RWPE2 (cell line): Measurements from ENCODE around the gene TMEM63A.

Experiments
- ATAC-seq: fragments of 200-7000 bp; cut with Tn5 transposase; 3 replicates; pipeline ENCODE4 v1.9.1; 2021; ENCODE audit warnings: low read depth
- DNase-seq: peaks from one replicate; pipeline ENCODE4 v3.0.0-alpha.2; 2020; ENCODE audit warnings: low spot score
- H3K27ac ChIP-seq: fragments of 450-650 bp; 2 replicates; pipeline ENCODE4 v1.5.1; 2017; ENCODE audit warnings: mild to moderate bottlenecking; ENCODE audit not compliant: poor library complexity, severe bottlenecking
- H3K27me3 ChIP-seq: fragments of 250-450 bp; sonication (Bioruptor Pico); 2 replicates; pipeline ENCODE4 v1.5.1; 2021; ENCODE audit warnings: mild to moderate bottlenecking, moderate library complexity; ENCODE audit not compliant: insufficient read depth, poor library complexity, severe bottlenecking
- H3K36me3 ChIP-seq: fragments of 250-450 bp; sonication (Bioruptor Pico); 2 replicates; pipeline ENCODE4 v1.5.1; 2020; ENCODE audit warnings: low read depth, mild to moderate bottlenecking, moderate library complexity
- H3K4me1 ChIP-seq: fragments of 250-450 bp; sonication (Bioruptor Pico); 2 replicates; pipeline ENCODE4 v1.5.1; 2021; ENCODE audit warnings: mild to moderate bottlenecking, moderate library complexity; ENCODE audit not compliant: insufficient read depth, poor library complexity, severe bottlenecking
- H3K4me3 ChIP-seq: fragments of 250-450 bp; sonication (Bioruptor Pico); 2 replicates; pipeline ENCODE4 v1.5.1; 2021; ENCODE audit warnings: mild to moderate bottlenecking, moderate library complexity; ENCODE audit not compliant: severe bottlenecking
- H3K9me3 ChIP-seq: fragments of 250-450 bp; sonication (Bioruptor Pico); 2 replicates; pipeline ENCODE4 v1.5.1; 2021; ENCODE audit warnings: mild to moderate bottlenecking, moderate library complexity; ENCODE audit not compliant: severe bottlenecking
- CTCF ChIP-seq: fragments of 450-650 bp; IDR thresholded peaks from one replicate; pipeline ENCODE4 v1.5.1; 2017; ENCODE audit warnings: mild to moderate bottlenecking, moderate library complexity; ENCODE audit not compliant: poor library complexity, severe bottlenecking

Gene TMEM63A

GRCh38 chr1:225845571-225846259 is 36.5 kb downstream of the TMEM63A start:
- Histone ChIP-seq H3K4me1 (no peaks in the 10 kb centered on the region), H3K27me3 (no peaks in the 10 kb centered on the region), H3K4me3 (no peak overlapping the region), H3K27ac (no peak overlapping the region), H3K9me3 (no peaks in the 10 kb centered on the region), H3K36me3 (no peaks in the 10 kb centered on the region)
- TF ChIP-seq CTCF, result peak; percentile 44
- DNase-seq, result no peak
- ATAC-seq, result peak; percentile 70; the same call in 2 of the 3 replicates

GRCh38 chr1:225845097-225845496 is 37.1 kb downstream of the TMEM63A start:
- Histone ChIP-seq H3K4me1 (no peaks in the 10 kb centered on the region), H3K36me3 (no peaks in the 10 kb centered on the region), H3K27me3 (no peaks in the 10 kb centered on the region), H3K4me3 (no peak overlapping the region), H3K9me3 (no peaks in the 10 kb centered on the region), H3K27ac (no peak overlapping the region)
- no peak for DNase-seq
- TF ChIP-seq CTCF, result no peak
- no peak for ATAC-seq

GRCh38 chr1:225844236-225845061 is 37.7 kb downstream of the TMEM63A start:
- H3K27ac ChIP-seq, result no peak overlapping the region
- ATAC-seq (no peak), DNase-seq (no peak)
- H3K4me1 ChIP-seq, result no peaks in the 10 kb centered on the region
- no peaks in the 10 kb centered on the region for H3K36me3 ChIP-seq
- no peak overlapping the region for H3K4me3 ChIP-seq
- H3K9me3 ChIP-seq, result no peaks in the 10 kb centered on the region
- H3K27me3 ChIP-seq, result no peaks in the 10 kb centered on the region
- no peak for TF ChIP-seq CTCF

GRCh38 chr1:225843426-225843795 is 38.8 kb downstream of the TMEM63A start:
- Histone ChIP-seq H3K36me3 (no peaks in the 10 kb centered on the region), H3K27ac (no peak overlapping the region), H3K4me1 (no peaks in the 10 kb centered on the region), H3K27me3 (no peaks in the 10 kb centered on the region), H3K4me3 (no peak overlapping the region), H3K9me3 (no peaks in the 10 kb centered on the region)
- TF ChIP-seq CTCF, result no peak
- DNase-seq (no peak), ATAC-seq (no peak)
